SK-N-SH (cell line): Measurements from ENCODE around the gene PLCL2.

Experiments used
- CTCF ChIP-seq: fragments of 200-600 bp; sonication (generic); IDR thresholded peaks from 2 replicates; pipeline ENCODE4 v1.6.1; 2017; ENCODE audit warnings: antibody characterized with exemption, mild to moderate bottlenecking, moderate library complexity
- EP300 ChIP-seq, 2 experiments: IDR thresholded peaks; 2 replicates each; pipeline versions ENCODE4 v1.4.0 to v1.6.1; 2012; ENCODE audit warnings: borderline replicate concordance in 1 of 2, low read depth in 1 of 2, low read length in 1 of 2
- FOSL2 ChIP-seq: IDR thresholded peaks from 2 replicates; pipeline ENCODE4 v1.4.0; 2012; ENCODE audit warnings: low read depth, mild to moderate bottlenecking, moderate library complexity, borderline replicate concordance
- JUND ChIP-seq: IDR thresholded peaks from 2 replicates; pipeline ENCODE4 v1.4.0; 2012
- RAD21 ChIP-seq: IDR thresholded peaks from 2 replicates; pipeline ENCODE4 v1.6.1; 2012; ENCODE audit warnings: mild to moderate bottlenecking, low read length
- TAF1 ChIP-seq: IDR thresholded peaks from 2 replicates; pipeline ENCODE4 v1.6.1; 2012; ENCODE audit warnings: low read depth, mild to moderate bottlenecking, low read length, moderate library complexity, borderline replicate concordance
- TF ChIP-seq, protein P1 (sequence below): IDR thresholded peaks from 2 replicates; pipeline ENCODE4 v1.4.0; 2012; ENCODE audit warnings: low read depth, borderline replicate concordance
- TF ChIP-seq, protein P2 (sequence below): fragments of 150-350 bp; IDR thresholded peaks from 2 replicates; pipeline ENCODE4 v1.6.1; 2017; ENCODE audit warnings: antibody characterized with exemption, low read length, low read depth, borderline replicate concordance

DNA sequence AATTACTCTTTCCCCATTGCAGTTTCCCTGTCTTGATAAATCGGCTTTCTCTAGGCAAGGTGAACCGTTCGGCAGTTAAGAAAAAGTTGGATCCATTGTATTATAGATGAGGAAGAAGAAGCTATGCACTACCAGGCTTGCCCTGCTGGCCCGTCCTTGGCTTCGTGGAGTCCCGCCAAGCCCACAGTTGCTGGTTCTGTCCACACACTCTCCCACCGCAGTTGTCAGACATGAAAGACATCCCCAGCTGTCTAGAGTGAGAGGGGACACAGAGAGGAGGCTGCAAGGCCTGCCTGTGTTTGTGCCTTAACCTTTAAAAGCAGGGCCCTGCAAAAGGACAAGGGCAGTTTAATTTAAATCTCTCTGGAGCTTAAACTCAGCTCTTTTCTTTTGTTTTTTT is 47.2 kb upstream of the PLCL2 start:
- TF ChIP-seq JUND, result no peak
- no peak for TF ChIP-seq CTCF
- no peak for TF ChIP-seq FOSL2
- TF ChIP-seq, protein P1, sequence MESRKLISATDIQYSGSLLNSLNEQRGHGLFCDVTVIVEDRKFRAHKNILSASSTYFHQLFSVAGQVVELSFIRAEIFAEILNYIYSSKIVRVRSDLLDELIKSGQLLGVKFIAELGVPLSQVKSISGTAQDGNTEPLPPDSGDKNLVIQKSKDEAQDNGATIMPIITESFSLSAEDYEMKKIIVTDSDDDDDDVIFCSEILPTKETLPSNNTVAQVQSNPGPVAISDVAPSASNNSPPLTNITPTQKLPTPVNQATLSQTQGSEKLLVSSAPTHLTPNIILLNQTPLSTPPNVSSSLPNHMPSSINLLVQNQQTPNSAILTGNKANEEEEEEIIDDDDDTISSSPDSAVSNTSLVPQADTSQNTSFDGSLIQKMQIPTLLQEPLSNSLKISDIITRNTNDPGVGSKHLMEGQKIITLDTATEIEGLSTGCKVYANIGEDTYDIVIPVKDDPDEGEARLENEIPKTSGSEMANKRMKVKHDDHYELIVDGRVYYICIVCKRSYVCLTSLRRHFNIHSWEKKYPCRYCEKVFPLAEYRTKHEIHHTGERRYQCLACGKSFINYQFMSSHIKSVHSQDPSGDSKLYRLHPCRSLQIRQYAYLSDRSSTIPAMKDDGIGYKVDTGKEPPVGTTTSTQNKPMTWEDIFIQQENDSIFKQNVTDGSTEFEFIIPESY, result no peak
- no peak for TF ChIP-seq TAF1
- no peak for TF ChIP-seq RAD21
- TF ChIP-seq EP300 (IDR thresholded peaks at IDR 0.05; ENCODE audit: borderline replicate concordance in 1 of 2, low read depth in 1 of 2, low read length in 1 of 2), result no peak
- TF ChIP-seq, protein P2, sequence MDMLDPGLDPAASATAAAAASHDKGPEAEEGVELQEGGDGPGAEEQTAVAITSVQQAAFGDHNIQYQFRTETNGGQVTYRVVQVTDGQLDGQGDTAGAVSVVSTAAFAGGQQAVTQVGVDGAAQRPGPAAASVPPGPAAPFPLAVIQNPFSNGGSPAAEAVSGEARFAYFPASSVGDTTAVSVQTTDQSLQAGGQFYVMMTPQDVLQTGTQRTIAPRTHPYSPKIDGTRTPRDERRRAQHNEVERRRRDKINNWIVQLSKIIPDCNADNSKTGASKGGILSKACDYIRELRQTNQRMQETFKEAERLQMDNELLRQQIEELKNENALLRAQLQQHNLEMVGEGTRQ, result no peak
